ENCODE data around the gene KRT39. TPM values are rescaled to one million over a fixed set of nuclear protein-coding genes. Genes with fewer than 3 reads are reported as not detected.

Gene KRT39
- total and polyA plus RNA-seq, 2 of the 8 experiments (the other 6 are each of a cell fraction or from before 2014, with no cell fraction given) = not detected

- no peak for DNase-seq (ENCODE audit: low read depth in 1 of 2, low spot score in 2 of 2)
- H3K18ac ChIP-seq (ENCODE audit: extremely low read depth, low read length) = no peak overlapping the region
- ChIA-PET POLR2A (ENCODE audit: partially characterized antibody) (no interaction called here), CTCF (ENCODE audit: partially characterized antibody) (interaction anchor here (0.9 to 1.5 kb wide), 4 partner anchors 10 to 21 kb away, joined by 3 to 6 read pairs (median 4); no protein-coding TSS in a partner anchor)
- no peak overlapping the region for H4K8ac ChIP-seq (ENCODE audit: extremely low read depth, insufficient read depth, low read length)
- H3K27ac ChIP-seq (ENCODE audit: low read depth, low read length) = no peak overlapping the region
- H2BK15ac ChIP-seq (ENCODE audit: low read length) = no peak overlapping the region
- H3K4ac ChIP-seq (replicated peaks; ENCODE audit: insufficient read length, low read depth, low read length) = no peak overlapping the region
- H4K5ac ChIP-seq (ENCODE audit: insufficient read length, low read depth, low read length) = no peak overlapping the region
- TF ChIP-seq ZNF274 (IDR thresholded peaks at IDR 0.05; ENCODE audit: borderline replicate concordance, extremely low read depth, low read length) (no peak), GTF2F1 (IDR thresholded peaks at IDR 0.05; ENCODE audit: borderline replicate concordance, low read depth, low read length) (no peak), POLR2AphosphoS5 (IDR thresholded peaks at IDR 0.05; ENCODE audit: low read depth, low read length) (no peak)
- H3K79me1 ChIP-seq (ENCODE audit: low read depth, low read length) = no peaks in the 10 kb centered on the region
- no peaks in the 10 kb centered on the region for H3K36me3 ChIP-seq (ENCODE audit: control insufficient read depth in 2 of 4, insufficient read depth in 4 of 4, low read length in 3 of 4)
- no peak overlapping the region for H3K23ac ChIP-seq (ENCODE audit: insufficient read length)
- H2AFZ ChIP-seq (ENCODE audit: low read length) = no peak overlapping the region
- no peak overlapping the region for H2BK5ac ChIP-seq (ENCODE audit: low read depth, low read length)
- H3K56ac ChIP-seq (replicated peaks; ENCODE audit: insufficient read length, low read depth, low read length) = no peak overlapping the region
- H2AK5ac ChIP-seq (ENCODE audit: low read depth, low read length) = no peak overlapping the region
- H3K14ac ChIP-seq (ENCODE audit: insufficient read length) = no peak overlapping the region
- no peak for FAIRE-seq
- H3K23me2 ChIP-seq (ENCODE audit: low read depth, low read length) = no peaks in the 10 kb centered on the region
- WGBS, 2 experiments (ENCODE audit: extremely low coverage in 1 of 2, insufficient coverage in 1 of 2, insufficient read length in 1 of 2, insufficient replicate concordance in 2 of 2, low coverage in 1 of 2, low lambda C conversion rate in 2 of 2, missing lambda C conversion rate in 1 of 2) = 94% methylated on average over 2 of the region's 2 CpGs; no CpG with 5 or more reads in 1 of the 2 experiments
- H2BK20ac ChIP-seq (ENCODE audit: low read length) = no peak overlapping the region
- no peaks in the 10 kb centered on the region for H3K4me1 ChIP-seq (replicated peaks in 1 of 4; ENCODE audit: control insufficient read depth in 3 of 4, insufficient read depth in 4 of 4, low read length in 3 of 4)
- H2BK12ac ChIP-seq (ENCODE audit: low read depth, low read length) = no peak overlapping the region
- no peak overlapping the region for H4K91ac ChIP-seq (replicated peaks; ENCODE audit: insufficient read length, low read length)
- no peak overlapping the region for H3K4me3 ChIP-seq (ENCODE audit: extremely low read depth in 1 of 4, insufficient read depth in 2 of 4, low read depth in 3 of 4, low read length in 4 of 4)
- H3K9me3 ChIP-seq (ENCODE audit: insufficient read depth in 2 of 2, low read depth in 1 of 2, low read length in 1 of 2) = no peaks in the 10 kb centered on the region
- no peaks in the 10 kb centered on the region for H3K79me2 ChIP-seq (ENCODE audit: control insufficient read depth in 1 of 2, insufficient read depth in 2 of 2, low read length in 2 of 2)
- H3K9ac ChIP-seq (replicated peaks in 1 of 4; ENCODE audit: extremely low read depth in 1 of 4, low read depth in 3 of 4, low read length in 3 of 4) = no peak overlapping the region
- no peaks in the 10 kb centered on the region for H3K27me3 ChIP-seq (replicated peaks in 1 of 4; ENCODE audit: control insufficient read depth in 3 of 4, extremely low read depth in 1 of 4, insufficient read depth in 3 of 4, low read length in 3 of 4)
- H4K20me1 ChIP-seq (replicated peaks in 1 of 2; ENCODE audit: control insufficient read depth in 1 of 2, insufficient read depth in 2 of 2, low read length in 2 of 2) = no peaks in the 10 kb centered on the region
- no peak overlapping the region for H3K4me2 ChIP-seq (ENCODE audit: insufficient read depth in 1 of 2, low read depth in 2 of 2, low read length in 2 of 2)
- H2BK120ac ChIP-seq (replicated peaks; ENCODE audit: low read depth, low read length) = no peak overlapping the region
These were observed 14.6 kb downstream of the KRT39 start for GRCh38 chr17:40952154-40952553.
